Left ventricle myocardium superior (tissue), 1 donor: ENCODE results near the gene NUBP2. TPM values are rescaled to one million over a fixed set of nuclear protein-coding genes. Genes with fewer than 3 reads are reported as not detected.

Experiments
- ATAC-seq: fragments of 200-7000 bp; cut with Tn5 transposase; one replicate; pipeline ENCODE4 v1.9.1; 2020; ENCODE audit warnings: mild to moderate bottlenecking, moderate library complexity
- DNase-seq: peaks from one replicate; pipeline ENCODE4 v3.0.0-alpha.2; 2020
- intact Hi-C: fragments of 100-400 bp; cut with micrococcal nuclease; formaldehyde crosslinking; loops from one replicate; pipeline ENCODE4 v1.11.0; 2022
- total RNA-seq: library from RNA; stranded (reverse); fragmentation: NEBNext Ultra II Directional; extraction: Animal tissue kit (Norgen Biotek cat#: 25700); gene quantifications from one replicate; pipeline ENCODE4 v1.2.1, GENCODE V29; 2021
- donor health status: DM: no; HTN: yes; CAD: no; lungs with severe emphysema.

Gene NUBP2
- total RNA-seq, 1 donor from 2014 or later: 36.6 TPM

DNA sequence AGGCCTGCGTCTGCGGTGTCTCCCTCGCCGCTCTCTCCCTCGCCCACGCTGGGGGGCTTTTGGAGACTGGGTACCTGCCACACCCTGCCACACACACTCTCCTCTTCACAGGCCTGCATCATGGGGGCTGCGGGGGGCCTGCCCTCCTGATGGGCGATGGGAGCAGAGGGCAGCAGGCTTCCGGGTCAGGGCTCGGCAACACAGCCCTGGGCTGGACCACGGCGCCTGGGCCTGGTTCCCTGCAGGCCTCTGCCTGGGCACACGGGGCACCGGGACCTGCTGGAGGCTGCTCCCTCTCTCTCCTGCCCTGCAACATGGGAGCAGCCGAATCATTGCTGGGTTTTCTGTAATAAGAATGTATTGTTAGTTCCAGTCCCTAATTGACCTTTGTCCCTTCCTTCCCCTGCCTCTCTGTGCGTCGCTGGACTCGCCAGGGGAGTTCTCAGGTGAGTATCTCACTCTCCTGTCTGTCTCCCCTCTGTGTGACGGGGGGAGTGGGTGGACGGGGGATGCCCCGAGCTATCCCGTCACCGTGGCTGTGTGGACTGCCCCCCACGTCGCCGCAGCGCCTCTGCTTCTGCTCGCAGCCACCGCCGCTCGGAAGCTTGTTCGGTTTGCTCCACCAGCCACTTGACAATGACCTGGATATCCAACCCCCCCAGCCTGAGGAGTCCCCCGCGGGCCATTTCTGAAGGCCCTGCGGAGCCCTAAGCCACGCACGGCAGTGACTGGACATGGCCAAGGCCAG lies 24.9 kb upstream of the NUBP2 start:
- no peak for DNase-seq
- no peak for ATAC-seq
- intact Hi-C loops: no loop called here

DNA sequence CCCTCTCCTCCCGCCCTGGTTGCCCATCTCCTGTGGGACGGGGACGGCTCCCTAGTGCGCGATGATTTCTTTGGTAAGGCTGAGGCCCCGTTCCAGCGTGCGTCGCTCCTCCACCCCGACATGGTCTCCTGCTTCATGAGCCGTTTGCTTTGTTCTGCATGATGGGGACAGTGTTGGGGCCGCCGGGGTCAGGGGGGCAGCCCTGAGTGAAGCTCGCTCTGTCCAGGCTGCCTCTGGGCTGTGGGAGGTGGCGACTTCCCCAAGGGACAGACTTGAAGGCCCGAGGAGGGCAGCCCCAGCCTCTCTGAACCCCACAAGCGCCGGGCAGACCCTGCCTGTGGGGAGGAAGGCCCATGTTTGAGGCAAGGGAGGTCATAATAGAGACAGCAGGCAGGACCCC lies 23.8 kb upstream of the NUBP2 start:
- intact Hi-C loops: no loop called here
- no peak for ATAC-seq
- DNase-seq: no peak

DNA sequence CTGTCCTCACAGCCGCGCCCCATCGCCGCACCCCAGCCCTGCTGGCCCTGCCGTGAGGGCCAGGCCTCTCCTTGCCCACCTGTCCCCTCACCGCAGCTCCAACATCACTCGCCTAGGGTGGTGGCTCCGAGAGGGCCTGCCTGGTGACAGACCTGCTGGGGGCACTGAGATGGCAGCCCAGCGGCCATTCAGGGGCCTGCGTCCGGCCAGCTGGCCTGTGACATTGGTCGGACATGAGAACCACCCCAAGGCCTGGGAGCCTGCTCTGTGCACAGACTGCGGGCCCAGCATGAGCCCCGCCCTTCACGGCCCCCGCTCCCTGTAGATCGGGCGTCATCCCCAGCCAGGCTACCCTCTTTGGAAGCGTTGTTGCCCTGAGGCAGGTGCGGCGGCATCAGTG lies 23.2 kb upstream of the NUBP2 start:
- intact Hi-C loops: no loop called here

DNA sequence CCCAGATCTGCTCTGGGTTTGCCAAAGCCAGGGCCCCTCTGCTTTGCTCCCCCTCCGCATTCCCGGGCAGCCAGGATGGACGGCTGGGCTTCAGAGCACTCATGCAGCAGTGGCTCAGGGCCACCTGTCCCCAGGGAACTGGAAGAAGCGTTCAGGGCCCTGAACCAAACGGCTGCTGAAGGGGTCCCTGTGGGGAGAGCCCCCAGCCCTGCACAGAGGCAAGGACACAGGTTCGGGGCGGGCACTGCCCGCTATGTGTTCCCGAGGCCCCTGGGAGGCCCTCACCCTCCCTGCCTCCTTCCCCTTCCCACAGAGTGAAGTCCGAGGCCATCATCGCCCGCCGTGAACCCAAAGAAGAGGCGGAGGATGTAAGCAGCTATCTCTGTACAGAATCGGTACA lies 21.8 kb upstream of the NUBP2 start:
- DNase-seq: no peak
- intact Hi-C loops: no loop called here

More for the DNA sequence above, 23.2 kb upstream of the NUBP2 start:
- ATAC-seq: no peak
- no peak for DNase-seq

DNA sequence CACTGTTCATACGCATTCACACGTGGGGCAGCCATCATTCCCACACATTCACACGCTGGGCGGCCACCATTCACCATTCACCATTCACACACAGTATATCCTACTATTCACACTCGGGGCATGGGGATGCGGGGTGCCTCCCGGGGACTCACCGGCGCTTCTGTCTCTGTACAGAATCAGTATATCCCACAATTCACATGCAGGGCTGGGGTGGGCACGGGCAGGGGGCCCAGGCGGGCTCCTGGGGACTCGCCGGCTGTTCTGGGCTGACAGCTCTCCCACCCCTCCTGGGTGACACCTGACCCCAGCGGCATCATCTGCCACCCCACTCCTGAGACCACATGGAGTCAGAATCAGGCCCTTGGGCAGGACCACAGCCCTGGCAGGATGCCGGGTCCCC lies 21.0 kb upstream of the NUBP2 start:
- no peak for DNase-seq
- intact Hi-C loops: no loop called here
- no peak for ATAC-seq

More for the DNA sequence above, 21.8 kb upstream of the NUBP2 start:
- ATAC-seq: no peak

DNA sequence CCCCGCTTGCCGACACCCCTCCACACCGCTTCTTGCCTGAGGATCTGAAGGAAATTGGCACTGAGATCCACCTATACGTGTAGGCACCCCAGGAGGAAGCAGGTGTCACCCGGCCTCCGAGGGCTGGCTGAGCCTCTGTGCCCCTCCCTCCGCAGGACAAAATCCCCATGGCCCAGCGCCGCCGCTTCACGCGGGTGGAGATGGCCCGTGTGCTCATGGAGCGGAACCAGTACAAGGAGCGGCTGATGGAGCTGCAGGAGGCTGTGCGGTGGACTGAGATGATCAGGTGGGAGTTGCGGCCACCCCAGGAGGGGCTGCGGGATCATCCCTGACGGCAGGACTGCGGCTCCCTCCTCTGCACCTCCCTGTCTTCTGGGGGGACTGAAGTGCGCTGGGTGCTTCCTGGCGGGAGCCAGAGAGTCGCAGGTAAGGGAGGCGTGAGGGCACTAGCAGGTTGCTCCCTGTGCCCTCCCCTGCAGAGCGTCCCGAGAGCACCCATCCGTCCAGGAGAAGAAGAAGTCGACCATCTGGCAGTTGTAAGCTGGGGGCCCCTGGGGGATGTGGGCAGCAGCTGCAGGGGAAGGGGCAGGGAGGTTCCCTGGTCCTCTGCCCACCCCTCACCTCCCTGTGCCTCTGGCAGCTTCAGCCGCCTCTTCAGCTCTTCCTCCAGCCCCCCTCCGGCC lies 20.4 kb upstream of the NUBP2 start:
- ATAC-seq: no peak
- intact Hi-C loops: no loop called here

DNA sequence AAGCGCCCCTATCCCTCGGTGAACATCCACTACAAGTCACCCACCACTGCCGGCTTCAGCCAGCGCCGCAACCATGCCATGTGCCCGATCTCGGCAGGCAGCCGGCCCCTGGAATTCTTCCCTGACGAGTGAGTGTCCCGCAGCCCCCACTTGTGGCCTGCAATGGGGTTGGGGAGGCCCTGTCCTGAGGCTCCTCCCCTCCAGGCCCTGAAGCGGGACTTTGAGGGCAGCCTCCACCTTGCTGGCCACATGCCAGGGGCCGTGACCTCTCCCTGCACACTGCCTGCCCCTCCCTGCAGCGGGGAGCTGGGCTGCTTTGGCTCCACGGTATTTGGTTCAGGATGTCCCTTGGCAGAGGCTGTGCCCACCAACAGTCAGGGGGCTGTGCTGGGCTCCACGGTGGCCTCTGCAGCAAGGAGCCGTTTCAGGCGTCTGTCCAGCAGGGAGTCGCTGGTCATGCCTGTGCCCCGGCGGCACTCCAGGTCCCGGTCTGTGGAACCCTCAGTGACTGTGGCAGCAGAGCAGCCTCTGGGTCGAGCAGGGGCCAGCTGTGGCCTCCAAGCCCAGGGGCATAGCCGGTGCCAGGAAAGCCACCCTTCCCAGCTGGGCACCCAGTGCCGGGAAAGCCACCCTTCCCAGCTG lies 19.8 kb upstream of the NUBP2 start:
- no peak for DNase-seq

More for the DNA sequence above, 20.4 kb upstream of the NUBP2 start:
- no peak for DNase-seq

DNA sequence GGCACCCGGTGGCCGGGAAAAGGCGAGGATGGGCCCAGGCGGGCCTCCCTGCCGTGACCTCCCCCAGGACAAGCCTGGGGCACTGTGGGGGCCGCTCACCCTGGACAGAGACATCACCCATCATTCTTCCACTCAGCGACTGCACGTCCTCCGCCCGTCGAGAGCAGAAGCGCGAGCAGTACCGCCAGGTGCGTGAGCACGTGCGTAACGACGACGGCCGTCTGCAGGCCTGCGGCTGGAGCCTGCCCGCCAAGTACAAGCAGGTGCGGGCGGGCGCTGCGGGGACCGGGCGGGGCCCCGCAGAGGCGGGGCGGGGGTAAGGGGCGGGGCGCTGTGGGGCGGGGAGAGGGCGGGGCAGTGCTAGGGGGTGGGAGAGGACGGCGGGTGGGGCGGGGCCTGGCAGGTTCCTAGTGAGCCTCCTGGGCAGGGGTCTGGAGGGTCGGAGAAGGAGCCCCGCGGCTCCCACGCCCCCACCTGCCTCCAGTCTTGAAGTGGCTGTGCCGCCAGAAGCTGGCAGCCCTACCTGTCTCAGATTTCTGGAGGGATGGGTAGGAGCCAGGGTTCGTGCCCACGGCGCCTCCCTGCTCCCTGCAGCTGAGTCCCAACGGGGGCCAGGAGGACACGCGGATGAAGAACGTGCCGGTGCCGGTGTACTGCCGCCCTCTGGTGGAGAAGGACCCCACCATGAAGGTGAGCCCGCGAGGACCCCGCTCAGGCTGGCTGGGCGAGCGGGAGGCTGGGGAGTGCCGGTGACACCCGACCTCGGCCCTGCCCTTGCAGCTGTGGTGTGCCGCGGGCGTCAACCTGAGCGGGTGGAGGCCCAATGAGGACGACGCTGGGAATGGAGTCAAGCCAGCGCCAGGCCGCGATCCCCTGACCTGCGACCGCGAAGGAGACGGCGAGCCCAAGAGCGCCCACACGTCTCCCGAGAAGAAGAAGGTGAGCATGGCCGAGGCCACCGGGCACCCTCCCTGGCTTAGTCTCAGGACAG lies 18.9 kb upstream of the NUBP2 start:
- intact Hi-C loops: no loop called here
- ATAC-seq (no peak), DNase-seq (no peak)

More for the DNA sequence above, 19.8 kb upstream of the NUBP2 start:
- intact Hi-C loops: no loop called here
- no peak for ATAC-seq

DNA sequence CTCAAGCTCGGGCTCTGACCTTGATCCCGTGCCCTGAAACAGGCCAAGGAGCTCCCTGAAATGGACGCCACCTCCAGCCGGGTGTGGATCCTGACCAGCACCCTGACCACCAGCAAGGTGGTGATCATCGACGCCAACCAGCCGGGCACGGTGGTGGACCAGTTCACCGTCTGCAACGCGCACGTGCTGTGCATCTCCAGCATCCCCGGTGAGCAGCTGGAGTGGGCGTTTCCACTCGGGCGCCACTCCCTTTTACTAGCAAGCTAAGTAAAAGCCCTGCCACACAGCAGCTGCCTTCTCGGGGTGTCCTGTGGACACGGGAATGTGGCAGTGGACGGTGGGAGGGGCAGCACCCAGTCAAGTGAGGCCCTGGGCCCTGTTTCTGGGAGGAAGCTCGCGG lies 17.8 kb upstream of the NUBP2 start:
- ATAC-seq (no peak), DNase-seq (no peak)
- intact Hi-C loops: no loop called here

DNA sequence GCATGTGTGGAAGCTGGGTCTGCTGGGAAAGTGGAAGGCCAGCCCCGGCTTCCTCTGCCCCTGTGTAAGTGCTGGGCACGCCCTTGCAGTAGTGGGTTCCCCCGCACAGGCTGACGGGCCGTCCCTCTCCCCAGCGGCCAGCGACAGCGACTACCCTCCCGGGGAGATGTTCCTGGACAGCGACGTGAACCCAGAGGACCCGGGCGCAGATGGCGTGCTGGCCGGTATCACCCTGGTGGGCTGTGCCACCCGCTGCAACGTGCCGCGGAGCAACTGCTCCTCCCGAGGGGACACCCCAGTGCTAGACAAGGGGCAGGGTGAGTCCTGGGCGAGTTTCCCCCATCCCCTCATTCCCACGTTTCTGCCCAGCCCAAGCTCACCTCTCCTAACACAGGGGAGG lies 16.9 kb upstream of the NUBP2 start:
- ATAC-seq (no peak), DNase-seq (no peak)
- intact Hi-C loops: no loop called here

DNA sequence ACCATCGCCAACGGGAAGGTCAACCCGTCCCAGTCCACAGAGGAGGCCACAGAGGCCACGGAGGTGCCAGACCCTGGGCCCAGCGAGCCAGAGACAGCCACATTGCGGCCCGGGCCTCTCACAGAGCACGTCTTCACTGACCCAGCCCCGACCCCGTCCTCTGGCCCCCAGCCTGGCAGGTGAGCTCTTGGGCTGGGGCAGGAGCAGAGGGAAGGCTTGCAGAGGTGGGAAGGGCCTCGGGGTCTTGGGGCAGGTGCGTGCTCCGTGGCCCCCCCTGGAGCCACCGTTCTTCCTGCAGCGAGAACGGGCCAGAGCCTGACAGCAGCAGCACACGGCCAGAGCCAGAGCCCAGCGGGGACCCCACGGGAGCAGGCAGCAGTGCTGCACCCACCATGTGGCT lies 16.5 kb upstream of the NUBP2 start:
- DNase-seq (no peak), ATAC-seq (no peak)
- intact Hi-C loops: no loop called here

DNA sequence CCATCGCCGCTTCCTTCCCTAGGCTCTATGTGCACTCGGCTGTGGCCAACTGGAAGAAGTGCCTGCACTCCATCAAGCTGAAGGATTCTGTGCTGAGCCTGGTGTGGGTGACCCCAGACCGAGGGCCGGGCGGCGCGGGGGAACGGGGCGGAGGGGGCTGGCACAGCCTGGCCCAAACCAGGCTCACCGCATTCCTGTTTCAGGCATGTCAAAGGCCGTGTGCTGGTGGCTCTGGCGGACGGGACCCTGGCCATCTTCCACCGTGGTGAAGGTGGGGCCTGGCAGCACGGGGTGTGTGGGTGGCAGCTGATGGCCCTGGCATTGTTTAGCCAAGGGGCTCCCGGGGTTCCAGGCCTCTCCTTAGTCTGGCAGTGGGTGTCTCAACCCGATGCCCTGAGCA lies 16.1 kb upstream of the NUBP2 start:
- DNase-seq: no peak
- ATAC-seq: no peak
- intact Hi-C loops: no loop called here

DNA sequence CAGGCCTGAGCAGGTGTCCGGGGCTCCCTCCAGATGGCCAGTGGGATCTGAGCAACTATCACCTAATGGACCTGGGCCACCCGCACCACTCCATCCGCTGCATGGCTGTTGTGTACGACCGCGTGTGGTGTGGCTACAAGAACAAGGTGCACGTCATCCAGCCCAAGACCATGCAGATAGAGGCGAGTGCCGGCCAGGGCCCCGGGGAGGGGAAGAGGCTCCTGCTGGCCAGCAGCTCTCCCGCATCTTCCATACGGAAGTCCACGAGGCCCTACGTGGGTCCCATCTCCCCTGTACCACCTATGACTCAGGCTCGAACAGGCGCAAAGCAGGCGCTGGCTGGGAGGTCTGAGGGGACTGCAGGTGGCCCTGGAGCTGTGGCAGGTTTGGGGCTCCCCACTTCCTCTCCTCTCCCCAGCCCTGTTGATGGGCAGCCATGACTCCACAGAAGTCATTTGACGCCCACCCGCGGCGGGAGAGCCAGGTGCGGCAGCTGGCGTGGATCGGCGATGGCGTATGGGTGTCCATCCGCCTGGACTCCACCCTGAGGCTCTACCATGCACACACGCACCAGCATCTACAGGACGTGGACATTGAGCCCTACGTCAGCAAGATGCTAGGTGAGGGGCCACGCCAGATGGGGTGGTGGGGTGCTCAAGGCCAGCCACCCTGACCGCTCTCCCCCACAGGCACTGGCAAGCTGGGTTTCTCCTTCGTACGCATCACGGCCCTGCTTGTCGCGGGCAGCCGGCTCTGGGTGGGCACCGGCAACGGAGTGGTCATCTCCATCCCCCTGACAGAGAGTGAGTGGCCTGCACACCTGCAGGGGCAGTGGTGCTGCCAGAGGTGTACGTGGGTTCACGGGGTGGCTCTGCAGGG lies 15.4 kb upstream of the NUBP2 start:
- DNase-seq (no peak), ATAC-seq (no peak)
- intact Hi-C loops: no loop called here

DNA sequence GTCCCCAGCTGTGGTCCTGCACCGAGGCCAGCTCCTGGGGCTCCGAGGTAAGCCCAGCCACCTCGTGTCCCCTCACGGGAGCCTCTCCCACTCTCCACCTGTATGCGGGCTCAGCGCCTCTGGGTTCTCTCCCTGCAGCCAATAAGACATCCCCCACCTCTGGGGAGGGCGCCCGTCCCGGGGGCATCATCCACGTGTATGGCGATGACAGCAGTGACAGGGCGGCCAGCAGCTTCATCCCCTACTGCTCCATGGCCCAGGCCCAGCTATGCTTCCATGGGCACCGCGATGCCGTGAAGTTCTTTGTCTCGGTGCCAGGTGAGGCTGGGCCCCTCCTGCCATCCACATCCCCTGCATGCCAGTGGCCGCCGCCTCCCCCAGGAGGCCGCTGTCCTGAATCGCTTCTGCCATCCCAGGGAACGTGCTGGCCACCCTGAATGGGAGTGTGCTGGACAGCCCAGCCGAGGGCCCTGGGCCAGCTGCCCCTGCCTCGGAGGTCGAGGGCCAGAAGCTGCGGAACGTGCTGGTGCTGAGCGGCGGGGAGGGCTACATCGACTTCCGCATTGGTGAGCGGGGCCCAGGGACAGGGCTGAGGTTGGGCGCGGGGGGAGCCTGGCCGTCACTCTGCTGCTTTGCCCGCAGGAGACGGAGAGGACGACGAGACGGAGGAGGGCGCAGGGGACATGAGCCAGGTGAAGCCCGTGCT lies 14.5 kb upstream of the NUBP2 start:
- DNase-seq (no peak), ATAC-seq (no peak)
- intact Hi-C loops: no loop called here

DNA sequence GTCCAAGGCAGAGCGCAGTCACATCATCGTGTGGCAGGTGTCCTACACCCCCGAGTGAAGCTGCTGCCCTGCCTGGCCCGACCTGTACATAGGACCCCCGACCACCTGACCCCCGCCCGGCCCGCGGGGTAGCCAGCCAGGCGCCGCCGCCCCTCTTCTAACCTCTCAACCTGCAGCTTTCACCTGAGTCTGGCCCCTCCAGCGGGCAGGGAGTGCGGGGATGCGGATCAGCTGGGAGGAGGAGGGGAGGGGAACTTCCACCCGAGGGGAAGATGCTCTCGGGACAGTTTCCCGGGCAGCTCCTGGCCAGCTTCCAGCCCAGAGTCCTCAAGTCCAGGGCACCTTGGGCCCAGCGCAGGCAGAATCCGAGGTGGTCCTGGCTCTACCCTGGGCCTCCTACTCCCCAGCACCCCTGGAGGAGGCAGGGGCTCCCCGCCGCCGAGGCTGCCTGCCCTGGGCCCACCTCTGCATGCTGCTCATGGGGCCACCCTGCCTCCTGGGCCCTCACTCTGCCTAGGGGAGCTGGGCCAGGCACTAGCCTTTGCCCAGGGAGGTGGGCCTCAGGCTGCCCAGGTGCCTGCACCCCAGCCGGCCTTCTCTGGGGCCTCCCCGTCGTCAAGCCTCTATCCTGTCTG lies 13.9 kb upstream of the NUBP2 start:
- intact Hi-C loops: no loop called here
- ATAC-seq (no peak), DNase-seq (no peak)

GRCh38 chr16:1769402-1770300 lies 13.1 kb upstream of the NUBP2 start:
- ATAC-seq (no peak), DNase-seq (no peak)
- intact Hi-C loops: no loop called here
